Measurements from ENCODE around the gene TGFBR3L. TPM values are rescaled to one million over a fixed set of nuclear protein-coding genes. Genes with fewer than 3 reads are reported as not detected.

TGFBR3L gene
- total RNA-seq, 1 donor from 2014 or later, result not detected

DNA sequence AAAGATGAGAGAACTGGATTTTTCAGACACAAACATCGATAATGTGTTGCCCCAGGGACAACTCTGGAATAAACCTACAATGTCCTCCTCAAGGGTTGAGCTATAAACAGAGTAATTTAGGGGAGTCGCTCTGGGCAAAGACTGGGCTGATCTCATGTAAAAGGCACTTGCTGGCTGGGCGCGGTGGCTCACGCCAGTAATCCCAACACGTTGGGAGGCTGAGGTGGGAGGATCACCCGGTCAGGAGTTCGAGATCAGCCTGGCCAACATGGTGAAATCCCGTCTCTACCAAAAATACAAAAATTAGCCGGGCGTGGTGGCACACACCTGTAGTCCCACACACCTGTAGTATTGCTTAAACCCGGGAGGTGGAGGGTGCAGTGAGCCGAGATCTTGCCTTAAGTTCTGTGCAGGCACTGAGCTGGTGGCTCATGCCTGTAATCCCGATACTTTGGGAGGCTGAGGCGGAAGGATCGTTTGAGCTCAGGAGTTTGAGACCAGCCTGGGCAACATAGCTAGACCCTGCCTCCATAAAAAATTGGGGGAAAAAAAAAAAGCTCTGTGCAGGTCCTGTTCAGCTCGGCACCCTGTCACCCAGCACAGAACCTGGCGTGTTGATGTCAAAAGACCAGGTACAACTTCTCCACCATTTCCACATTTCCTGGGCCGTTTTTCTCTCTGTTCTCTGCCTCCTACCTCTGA lies 27.4 kb downstream of the TGFBR3L start:
- TF ChIP-seq CTCF (IDR thresholded peaks at IDR 0.05; ENCODE audit: unreplicated experiment), result no peak
- H3K4me1 Mint-ChIP-seq (ENCODE audit: unreplicated experiment), result no peaks in the 10 kb centered on the region
- H3K4me3 Mint-ChIP-seq (ENCODE audit: unreplicated experiment), result peak overlapping the region; percentile 9
- peaks cover 14% of the 10 kb centered on the region for H3K36me3 Mint-ChIP-seq (ENCODE audit: low read depth, unreplicated experiment)
- no peaks in the 10 kb centered on the region for H3K9me3 Mint-ChIP-seq (ENCODE audit: unreplicated experiment)
- H3K27ac Mint-ChIP-seq (ENCODE audit: unreplicated experiment), result no peak overlapping the region
- no peak for DNase-seq (ENCODE audit: low spot score)
- peaks cover 16% of the 10 kb centered on the region for H3K27me3 Mint-ChIP-seq (ENCODE audit: unreplicated experiment)

GRCh38 chr19:7942981-7943443 lies 28.4 kb downstream of the TGFBR3L start:
- Mint-ChIP-seq H3K36me3 (ENCODE audit: low read depth, unreplicated experiment) (peaks cover 14% of the 10 kb centered on the region), H3K4me3 (ENCODE audit: unreplicated experiment) (peak overlapping the region; percentile 93), H3K27me3 (ENCODE audit: unreplicated experiment) (peaks cover 16% of the 10 kb centered on the region), H3K9me3 (ENCODE audit: unreplicated experiment) (no peaks in the 10 kb centered on the region), H3K27ac (ENCODE audit: unreplicated experiment) (peak overlapping the region; percentile 86), H3K4me1 (ENCODE audit: unreplicated experiment) (no peaks in the 10 kb centered on the region)
- TF ChIP-seq CTCF (IDR thresholded peaks at IDR 0.05; ENCODE audit: unreplicated experiment), result no peak
- no peak for DNase-seq (ENCODE audit: low spot score)

DNA sequence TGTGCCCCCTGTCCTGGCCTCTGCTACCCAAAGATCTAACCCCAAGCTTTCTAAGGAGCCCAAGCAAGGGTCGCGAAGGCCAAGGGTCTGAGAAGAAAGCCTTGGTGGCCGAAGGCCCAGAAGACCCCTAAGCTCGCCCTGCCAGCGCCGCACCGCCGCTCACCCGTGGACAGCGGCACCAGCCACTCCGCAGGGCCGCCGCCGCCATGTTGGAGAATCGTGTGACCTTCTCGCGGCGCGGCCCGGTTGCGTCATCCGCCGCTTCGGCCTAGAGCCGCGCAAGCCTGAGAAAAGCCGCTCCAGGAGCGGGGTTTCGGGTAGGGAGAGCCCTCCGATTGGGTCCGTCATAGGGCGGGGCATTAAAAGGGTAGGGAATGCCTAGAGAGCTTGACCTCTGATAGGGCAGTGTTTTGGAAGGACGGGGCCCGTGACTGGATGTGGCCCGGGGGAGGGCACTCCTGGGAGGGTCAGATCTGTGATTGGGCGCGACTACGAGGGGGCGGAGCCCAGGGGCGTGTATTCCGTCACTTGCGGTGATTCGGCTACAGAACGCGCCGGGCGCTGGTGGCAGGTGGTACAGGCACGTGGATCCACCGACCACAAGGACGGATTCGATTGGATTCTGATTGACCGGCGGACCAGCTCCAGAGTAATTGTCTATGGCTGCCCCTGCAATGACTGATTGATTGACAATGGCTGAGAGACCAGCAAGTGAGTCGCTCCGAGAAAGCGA lies 29.0 kb downstream of the TGFBR3L start, which contains the start of gene TIMM44:
TSS of gene TIMM44 (minus strand) at position 223 of the 733 bp plus-strand sequence. CDS start at position 208, 15 bp downstream.
- no peaks in the 10 kb centered on the region for H3K4me1 Mint-ChIP-seq (ENCODE audit: unreplicated experiment)
- peak within 1 kb of the TSS; percentile 93 for H3K4me3 Mint-ChIP-seq (ENCODE audit: unreplicated experiment)
- H3K27ac Mint-ChIP-seq (ENCODE audit: unreplicated experiment), result peak within 1 kb of the TSS; percentile 86
- H3K9me3 Mint-ChIP-seq (ENCODE audit: unreplicated experiment), result no peaks in the 10 kb centered on the region
- peak; percentile 96 for DNase-seq (ENCODE audit: low spot score)
- H3K36me3 Mint-ChIP-seq (ENCODE audit: low read depth, unreplicated experiment), result peaks cover 13% of the 10 kb centered on the region
- TF ChIP-seq CTCF (IDR thresholded peaks at IDR 0.05; ENCODE audit: unreplicated experiment), result no peak
- H3K27me3 Mint-ChIP-seq (ENCODE audit: unreplicated experiment), result peaks cover 16% of the 10 kb centered on the region

- peak; percentile 96 for TF ChIP-seq CTCF (IDR thresholded peaks at IDR 0.05; ENCODE audit: unreplicated experiment)
- DNase-seq (ENCODE audit: low spot score), result peak; percentile 84
- peaks cover 8% of the 10 kb centered on the region for H3K36me3 Mint-ChIP-seq (ENCODE audit: low read depth, unreplicated experiment)
- H3K4me3 Mint-ChIP-seq (ENCODE audit: unreplicated experiment), result peak overlapping the region; percentile 93
- peak overlapping the region; percentile 86 for H3K27ac Mint-ChIP-seq (ENCODE audit: unreplicated experiment)
- no peaks in the 10 kb centered on the region for H3K4me1 Mint-ChIP-seq (ENCODE audit: unreplicated experiment)
- no peaks in the 10 kb centered on the region for H3K9me3 Mint-ChIP-seq (ENCODE audit: unreplicated experiment)
- H3K27me3 Mint-ChIP-seq (ENCODE audit: unreplicated experiment), result peaks cover 16% of the 10 kb centered on the region
Observed at GRCh38 chr19:7944177-7944761, 29.6 kb downstream of the TGFBR3L start.
